CD4-positive, alpha-beta T cell treated with Interleukin-12 subunit alpha and Interleukin-12 subunit beta, for 1 hour (primary cell): ENCODE data around the gene RNF223.

Experiments used
- DNase-seq: peaks from one replicate; pipeline ENCODE4 v3.0.0-alpha.2; 2020

RNF223 gene

GRCh38 chr1:1024149-1024770 is 49.8 kb downstream of the RNF223 start:
- DNase-seq = no peak

- DNase-seq = no peak
Observed at GRCh38 chr1:1023700-1024099, 50.4 kb downstream of the RNF223 start.

- no peak for DNase-seq
Observed at GRCh38 chr1:1022302-1023009, 51.6 kb downstream of the RNF223 start.

- DNase-seq = no peak
Observed at GRCh38 chr1:1021920-1022259, 52.2 kb downstream of the RNF223 start.

GRCh38 chr1:1021010-1021919 is 52.8 kb downstream of the RNF223 start:
- DNase-seq = no peak
